LNCAP (cell line): ENCODE measurements around the gene USH1C.

Experiments used
- CTCF ChIP-seq: fragments of 450-650 bp; IDR thresholded peaks from 2 replicates; pipeline ENCODE4 v1.5.1; 2017; ENCODE audit warnings: mild to moderate bottlenecking

USH1C gene

DNA sequence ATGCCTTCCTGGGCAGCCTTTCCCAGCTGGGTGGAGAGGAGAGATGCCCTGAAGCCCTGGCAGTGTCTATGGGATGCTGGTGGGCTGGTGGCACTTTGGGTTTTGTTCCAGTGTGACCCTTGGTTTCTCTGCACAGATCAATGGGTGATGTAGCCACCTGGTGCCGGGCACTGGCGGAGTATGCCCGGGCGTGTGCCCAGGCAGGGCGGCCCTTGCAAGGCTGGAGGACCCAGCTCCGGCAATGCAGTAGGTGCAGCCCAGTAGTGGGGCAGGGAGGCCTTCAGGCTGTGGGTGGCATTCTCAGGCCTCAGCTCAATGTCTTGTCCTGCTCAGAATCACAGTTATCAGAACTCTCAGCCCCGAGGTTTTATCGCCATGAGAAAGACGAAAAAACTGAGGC is 14.7 kb upstream of the USH1C start:
- no peak for TF ChIP-seq CTCF

- no peak for TF ChIP-seq CTCF
Observed at GRCh38 chr11:17558025-17558780, 14.0 kb upstream of the USH1C start.

- no peak for TF ChIP-seq CTCF
Observed at GRCh38 chr11:17556999-17557398, 12.8 kb upstream of the USH1C start.

GRCh38 chr11:17554487-17554886 is 10.3 kb upstream of the USH1C start:
- no peak for TF ChIP-seq CTCF

GRCh38 chr11:17553249-17553546 is 9.0 kb upstream of the USH1C start:
- TF ChIP-seq CTCF, result no peak

DNA sequence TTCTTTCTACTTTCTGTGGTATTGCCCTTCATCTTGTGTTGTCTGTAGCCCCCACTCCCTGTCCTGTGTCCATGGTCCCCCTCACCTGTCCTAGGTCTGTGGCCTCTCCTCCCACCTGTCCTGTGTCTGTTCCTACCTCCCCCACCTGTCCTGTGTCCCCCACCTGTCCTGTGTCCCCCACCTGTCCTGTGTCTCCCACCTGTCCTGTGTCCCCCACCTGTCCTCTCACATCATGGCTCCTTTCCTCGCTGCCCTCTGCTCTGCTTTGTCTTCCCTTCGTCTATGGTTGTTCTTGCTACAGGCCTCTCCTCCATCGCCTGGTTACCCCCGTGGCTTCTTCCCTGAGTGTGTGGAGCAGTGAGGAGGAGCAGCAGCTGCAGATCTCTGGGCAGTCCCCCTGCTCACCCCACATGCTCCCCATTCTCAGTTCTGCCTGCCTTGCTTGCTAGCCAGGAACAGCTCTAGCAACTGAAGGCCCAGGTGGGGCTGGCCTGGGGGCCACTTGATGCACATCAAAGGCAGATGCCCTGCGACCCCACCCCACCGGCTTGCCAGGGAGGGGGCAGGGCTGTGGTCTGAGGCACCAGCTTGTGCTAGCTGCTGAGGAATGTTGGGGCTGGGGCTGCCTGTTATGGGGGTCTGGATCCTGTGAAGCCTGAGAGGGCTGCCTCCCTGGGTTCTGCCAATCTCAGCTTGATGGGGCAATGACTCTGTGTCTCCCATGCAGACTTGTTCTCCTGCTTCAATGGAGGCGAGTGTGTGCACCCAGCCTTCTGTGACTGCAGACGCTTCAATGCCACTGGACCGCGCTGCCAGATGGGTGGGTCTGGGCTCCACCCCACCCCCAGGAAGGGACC is 8.4 kb upstream of the USH1C start:
- TF ChIP-seq CTCF, result no peak

- no peak for TF ChIP-seq CTCF
Observed at GRCh38 chr11:17552041-17552355, 7.8 kb upstream of the USH1C start.
